HepG2 (cell line): ENCODE results near the gene CD164L2. TPM values are rescaled to one million over a fixed set of nuclear protein-coding genes. Genes with fewer than 3 reads are reported as not detected.

ENCODE experiments used
- ATAC-seq: fragments of 200-7000 bp; cut with Tn5 transposase; 3 replicates; pipeline ENCODE4 v1.9.1; 2020; ENCODE audit warnings: mild to moderate bottlenecking, moderate library complexity
- BruUV-seq: library from RNA; stranded (reverse); fragments of 400-500 nt; replicated peaks from 2 replicates; lab custom pipeline; 2021; lab: Mats Ljungman, UMichigan
- CTCF ChIA-PET: fragments of 300-600 bp; formaldehyde crosslinking; extraction: SDS; loops from one replicate; lab custom pipeline; 2021; ENCODE audit warnings: low total read pairs, inconsistent platforms, low intra/inter-chr PET ratio; lab: Yijun Ruan, JAX
- POLR2A ChIA-PET: fragments of 350-600 bp; sonication (Branson Sonifier 250); formaldehyde crosslinking; loops from one replicate; lab custom pipeline; 2020; ENCODE audit warnings: antibody characterized with exemption, inconsistent platforms; lab: Yijun Ruan, JAX
- DNase-seq: peaks from one replicate; pipeline ENCODE4 v3.0.0-alpha.2; 2015; ENCODE audit warnings: low spot score
- FAIRE-seq: peaks from 3 replicates; lab custom pipeline; 2011; peaks lifted over from hg19 to GRCh38; lab: Jason Lieb, UNC
- H2AFZ ChIP-seq: one replicate; pipeline ENCODE4 v1.6.1; 2011; ENCODE audit warnings: low read length, inconsistent platforms
- H3K27ac ChIP-seq: fragments of 300-600 bp; 3 replicates; pipeline ENCODE4 v1.8.0; 2011; ENCODE audit warnings: mixed run types, mild to moderate bottlenecking, mixed read lengths, low read length, inconsistent platforms; ENCODE audit not compliant: insufficient read depth; ENCODE audit errors: extremely low read length
- H3K27me3 ChIP-seq, 2 experiments: fragments of 200-600 bp in 1 of 2; 2 replicates in 1 of 2; 3 replicates in 1 of 2; pipeline versions ENCODE4 v1.6.0 to v1.8.0; 2011; ENCODE audit warnings: low read length in 2 of 2, mild to moderate bottlenecking in 2 of 2, moderate library complexity in 2 of 2, inconsistent platforms in 1 of 2; ENCODE audit not compliant: insufficient read depth in 2 of 2, control insufficient read depth in 1 of 2
- H3K36me3 ChIP-seq, 2 experiments: fragments of 200-600 bp in 1 of 2; replicated peaks in 1 of 2; 2 replicates in 1 of 2; 3 replicates in 1 of 2; pipeline versions ENCODE4 v1.5.1 to v1.8.0; 2011; ENCODE audit warnings: low read length in 2 of 2, inconsistent platforms in 1 of 2; ENCODE audit not compliant: insufficient read depth in 2 of 2, control insufficient read depth in 1 of 2
- H3K4me1 ChIP-seq: 2 replicates; pipeline ENCODE4 v1.5.1; 2012; ENCODE audit warnings: low read length, inconsistent platforms; ENCODE audit not compliant: insufficient read depth
- H3K4me2 ChIP-seq: 2 replicates; pipeline ENCODE4 v1.6.0; 2011; ENCODE audit warnings: low read depth, low read length, inconsistent platforms
- H3K4me3 ChIP-seq, 3 experiments: fragments of 200-600 bp in 1 of 3; sonication (generic), shearing (Covaris generic) in 1 of 3; replicated peaks in 1 of 3; 2 replicates each; pipeline ENCODE4 v1.5.1; 2011 to 2016; ENCODE audit warnings: low read length in 3 of 3, inconsistent platforms in 2 of 3, low read depth in 2 of 3, mild to moderate bottlenecking in 2 of 3, control low read depth in 1 of 3, mixed read lengths in 1 of 3; ENCODE audit not compliant: insufficient read depth in 1 of 3
- H3K79me2 ChIP-seq: one replicate; pipeline ENCODE4 v1.6.1; 2011; ENCODE audit warnings: low read length, inconsistent platforms; ENCODE audit not compliant: insufficient read depth
- H3K9ac ChIP-seq: 2 replicates; pipeline ENCODE4 v1.6.0; 2011; ENCODE audit warnings: mild to moderate bottlenecking, low read depth, low read length, inconsistent platforms; ENCODE audit not compliant: insufficient read depth
- H3K9me3 ChIP-seq: 2 replicates; pipeline ENCODE4 v1.5.1; 2012; ENCODE audit warnings: mild to moderate bottlenecking, low read length
- H4K20me1 ChIP-seq: 2 replicates; pipeline ENCODE4 v1.6.0; 2011; ENCODE audit warnings: inconsistent platforms, mild to moderate bottlenecking, low read length, moderate library complexity; ENCODE audit not compliant: insufficient read depth
- BORCS8-MEF2B ChIP-seq: sonication (generic); formaldehyde crosslinking; IDR thresholded peaks from 2 replicates; pipeline ENCODE4 v1.8.0; 2022; ENCODE audit warnings: mild to moderate bottlenecking, missing genetic modification reagents
- MAZ ChIP-seq, 2 experiments: sonication (generic) in 1 of 2; formaldehyde crosslinking in 1 of 2; IDR thresholded peaks; 2 replicates each; pipeline versions ENCODE4 v1.5.0 to v1.6.1; 2012 to 2020; ENCODE audit warnings: low read depth in 2 of 2, mild to moderate bottlenecking in 2 of 2, borderline replicate concordance in 1 of 2, improper control_type of control experiment in 1 of 2, low read length in 1 of 2, missing genetic modification reagents in 1 of 2, moderate library complexity in 1 of 2
- WGBS: methylation state at CpG from one replicate; pipeline ENCODE4 v1.1.6; 2017; ENCODE audit warnings: low lambda C conversion rate; 5-methylcytosine and 5-hydroxymethylcytosine counted together
- in situ Hi-C: cut with HindIII; loops from 2 replicates; pipeline ENCODE4 v1.10.0; 2017; ENCODE audit warnings: low pct_unique_long_range_greater_than_20kb; ENCODE audit not compliant: extremely low pct_ligation_motif_present
- intact Hi-C: fragments of 100-400 bp; cut with micrococcal nuclease; formaldehyde crosslinking; loops from one replicate; pipeline ENCODE4 v1.10.0; 2022; ENCODE audit not compliant: unreplicated experiment
- polyA plus RNA-seq, 8 experiments: library from polyadenylated mRNA; depleted of rRNA in 3 of 8; stranded (reverse) in 7 of 8; unstranded in 1 of 8; fragments of >200 nt; fragmentation: Illumina TruSeq in 4 of 8; extraction: Trizol in 4 of 8; gene quantifications; 2 replicates each; pipeline versions ENCODE4 v1.2.1 to v1.2.3, GENCODE V29; 2011 to 2016; ENCODE audit warnings: low read depth in 4 of 8, missing spikeins in 1 of 8, mixed read lengths in 1 of 8; ENCODE audit not compliant: insufficient read depth in 1 of 8
- total RNA-seq, 5 experiments: library from RNA; depleted of rRNA; stranded (reverse); fragments of >200 nt; fragmentation: Illumina TruSeq; extraction: Trizol; gene quantifications; 2 replicates each; pipeline ENCODE4 v1.2.3, GENCODE V29; 2016; ENCODE audit warnings: low read depth in 1 of 5
- TF ChIP-seq, protein P1 (sequence below): IDR thresholded peaks from 2 replicates; pipeline ENCODE4 v1.6.1; 2012; ENCODE audit warnings: inconsistent platforms
- TF ChIP-seq, protein P2 (sequence below): sonication (generic); formaldehyde crosslinking; IDR thresholded peaks from 2 replicates; pipeline ENCODE4 v1.9.0; 2022; ENCODE audit warnings: missing genetic modification reagents, mild to moderate bottlenecking, borderline replicate concordance
- TF ChIP-seq, protein P3 (sequence below): sonication (generic); formaldehyde crosslinking; IDR thresholded peaks from 2 replicates; pipeline ENCODE4 v1.4.0; 2020; ENCODE audit warnings: missing genetic modification reagents

The CD164L2 gene
- total and polyA plus RNA-seq, 2 of the 13 experiments (the other 11 are each of a cell fraction or from before 2014, with no cell fraction given) = not detected

DNA sequence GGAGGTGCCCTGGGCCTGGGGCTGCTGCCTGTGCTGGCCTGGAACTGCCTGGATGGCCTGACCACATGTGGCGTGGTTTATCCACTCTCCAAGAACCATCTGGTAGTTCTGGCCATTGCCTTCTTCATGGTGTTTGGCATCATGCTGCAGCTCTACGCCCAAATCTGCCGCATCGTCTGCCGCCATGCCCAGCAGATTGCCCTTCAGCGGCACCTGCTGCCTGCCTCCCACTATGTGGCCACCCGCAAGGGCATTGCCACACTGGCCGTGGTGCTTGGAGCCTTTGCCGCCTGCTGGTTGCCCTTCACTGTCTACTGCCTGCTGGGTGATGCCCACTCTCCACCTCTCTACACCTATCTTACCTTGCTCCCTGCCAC, 11.1 kb upstream of the CD164L2 start (continued):
- TF ChIP-seq, protein P1, sequence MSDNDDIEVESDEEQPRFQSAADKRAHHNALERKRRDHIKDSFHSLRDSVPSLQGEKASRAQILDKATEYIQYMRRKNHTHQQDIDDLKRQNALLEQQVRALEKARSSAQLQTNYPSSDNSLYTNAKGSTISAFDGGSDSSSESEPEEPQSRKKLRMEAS = no peak
- TF ChIP-seq, protein P2, sequence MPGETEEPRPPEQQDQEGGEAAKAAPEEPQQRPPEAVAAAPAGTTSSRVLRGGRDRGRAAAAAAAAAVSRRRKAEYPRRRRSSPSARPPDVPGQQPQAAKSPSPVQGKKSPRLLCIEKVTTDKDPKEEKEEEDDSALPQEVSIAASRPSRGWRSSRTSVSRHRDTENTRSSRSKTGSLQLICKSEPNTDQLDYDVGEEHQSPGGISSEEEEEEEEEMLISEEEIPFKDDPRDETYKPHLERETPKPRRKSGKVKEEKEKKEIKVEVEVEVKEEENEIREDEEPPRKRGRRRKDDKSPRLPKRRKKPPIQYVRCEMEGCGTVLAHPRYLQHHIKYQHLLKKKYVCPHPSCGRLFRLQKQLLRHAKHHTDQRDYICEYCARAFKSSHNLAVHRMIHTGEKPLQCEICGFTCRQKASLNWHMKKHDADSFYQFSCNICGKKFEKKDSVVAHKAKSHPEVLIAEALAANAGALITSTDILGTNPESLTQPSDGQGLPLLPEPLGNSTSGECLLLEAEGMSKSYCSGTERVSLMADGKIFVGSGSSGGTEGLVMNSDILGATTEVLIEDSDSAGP (CRISPR knock-in tag) = no peak

DNA sequence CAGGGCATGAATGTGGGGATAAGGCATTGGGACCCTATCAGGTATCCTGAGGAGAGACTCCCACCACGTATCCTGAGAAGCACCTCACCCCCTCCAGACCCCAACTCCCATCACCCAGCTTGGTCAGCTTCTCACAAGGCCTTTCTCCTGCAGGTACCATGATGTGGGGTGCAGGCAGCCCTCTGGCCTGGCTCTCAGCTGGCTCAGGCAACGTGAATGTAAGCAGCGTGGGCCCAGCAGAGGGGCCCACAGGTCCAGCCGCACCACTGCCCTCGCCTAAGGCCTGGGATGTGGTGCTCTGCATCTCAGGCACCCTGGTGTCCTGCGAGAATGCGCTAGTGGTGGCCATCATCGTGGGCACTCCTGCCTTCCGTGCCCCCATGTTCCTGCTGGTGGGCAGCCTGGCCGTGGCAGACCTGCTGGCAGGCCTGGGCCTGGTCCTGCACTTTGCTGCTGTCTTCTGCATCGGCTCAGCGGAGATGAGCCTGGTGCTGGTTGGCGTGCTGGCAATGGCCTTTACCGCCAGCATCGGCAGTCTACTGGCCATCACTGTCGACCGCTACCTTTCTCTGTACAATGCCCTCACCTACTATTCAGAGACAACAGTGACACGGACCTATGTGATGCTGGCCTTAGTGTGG, 10.6 kb upstream of the CD164L2 start:
- POLR2A ChIA-PET = no interaction called here
- CTCF ChIA-PET = interaction anchor here (1.5 kb wide), 1 partner anchor 213 kb away, joined by 6 read pairs; no protein-coding TSS in a partner anchor
- peak overlapping the region; percentile 90 for H3K4me2 ChIP-seq
- TF ChIP-seq, protein P3, sequence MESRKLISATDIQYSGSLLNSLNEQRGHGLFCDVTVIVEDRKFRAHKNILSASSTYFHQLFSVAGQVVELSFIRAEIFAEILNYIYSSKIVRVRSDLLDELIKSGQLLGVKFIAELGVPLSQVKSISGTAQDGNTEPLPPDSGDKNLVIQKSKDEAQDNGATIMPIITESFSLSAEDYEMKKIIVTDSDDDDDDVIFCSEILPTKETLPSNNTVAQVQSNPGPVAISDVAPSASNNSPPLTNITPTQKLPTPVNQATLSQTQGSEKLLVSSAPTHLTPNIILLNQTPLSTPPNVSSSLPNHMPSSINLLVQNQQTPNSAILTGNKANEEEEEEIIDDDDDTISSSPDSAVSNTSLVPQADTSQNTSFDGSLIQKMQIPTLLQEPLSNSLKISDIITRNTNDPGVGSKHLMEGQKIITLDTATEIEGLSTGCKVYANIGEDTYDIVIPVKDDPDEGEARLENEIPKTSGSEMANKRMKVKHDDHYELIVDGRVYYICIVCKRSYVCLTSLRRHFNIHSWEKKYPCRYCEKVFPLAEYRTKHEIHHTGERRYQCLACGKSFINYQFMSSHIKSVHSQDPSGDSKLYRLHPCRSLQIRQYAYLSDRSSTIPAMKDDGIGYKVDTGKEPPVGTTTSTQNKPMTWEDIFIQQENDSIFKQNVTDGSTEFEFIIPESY (CRISPR knock-in tag) = 0 out of 2 replicates have a peak, but pooled peaks have one; percentile 22
- no peak for TF ChIP-seq BORCS8-MEF2B
- TF ChIP-seq MAZ (IDR thresholded peaks at IDR 0.05; ENCODE audit: borderline replicate concordance, low read depth, low read length) = no peak
- TF ChIP-seq MAZ (CRISPR knock-in tag; IDR thresholded peaks at IDR 0.05; ENCODE audit: low read depth) = no peak
- no peak for ATAC-seq
- no peak overlapping the region for H3K27ac ChIP-seq
- no peak overlapping the region for H3K4me3 ChIP-seq
- H3K9me3 ChIP-seq = no peaks in the 10 kb centered on the region
- no peak overlapping the region for H3K9ac ChIP-seq
- intact Hi-C loops (loop anchor here (2.0 to 10.0 kb wide), 2 partner anchors 213 to 271 kb away; no protein-coding TSS in a partner anchor), in situ Hi-C loops (loop anchor here (5.0 kb wide), 4 partner anchors 36 to 281 kb away; no protein-coding TSS in a partner anchor)
- peaks cover 0 to 2% of the 10 kb centered on the region in 2 experiments; a peak in 2 of 5 replicates for H3K27me3 ChIP-seq
- TSS peak; percentile 62 for BruUV-seq
- H3K36me3 ChIP-seq = no peaks in the 10 kb centered on the region
- H4K20me1 ChIP-seq = no peaks in the 10 kb centered on the region
- peaks cover 28% of the 10 kb centered on the region for H3K4me1 ChIP-seq
- no peak for FAIRE-seq
- WGBS = 93% methylated on average over 3 of the region's 18 CpGs
- H3K79me2 ChIP-seq = no peaks in the 10 kb centered on the region
- DNase-seq = no peak
- H2AFZ ChIP-seq = no peak overlapping the region
